Parathyroid adenoma (tissue), 2 donors: ENCODE measurements around the gene ABCD1.

Source experiments
- H2AFZ ChIP-seq: fragments of 300-600 bp; sonication (generic); one replicate; pipeline ENCODE4 v1.7.0; 2017; ENCODE audit warnings: antibody characterized with exemption, mild to moderate bottlenecking
- H3K27ac ChIP-seq: fragments of 300-600 bp; sonication (generic); one replicate; pipeline ENCODE4 v1.7.0; 2017
- H3K27me3 ChIP-seq: fragments of 300-600 bp; sonication (generic); one replicate; pipeline ENCODE4 v1.7.0; 2017; ENCODE audit warnings: low read length; ENCODE audit not compliant: control insufficient read depth, insufficient read depth
- H3K36me3 ChIP-seq: fragments of 300-600 bp; sonication (generic); one replicate; pipeline ENCODE4 v1.7.0; 2017; ENCODE audit warnings: low read length; ENCODE audit not compliant: control insufficient read depth, insufficient read depth
- H3K4me1 ChIP-seq: fragments of 300-600 bp; sonication (generic); one replicate; pipeline ENCODE4 v1.7.0; 2017; ENCODE audit warnings: control low read depth
- H3K4me2 ChIP-seq: fragments of 300-600 bp; sonication (generic); one replicate; pipeline ENCODE4 v1.7.0; 2017; ENCODE audit warnings: low read length
- H3K4me3 ChIP-seq: fragments of 300-600 bp; sonication (generic); one replicate; pipeline ENCODE4 v1.7.0; 2017; ENCODE audit warnings: low read depth, low read length
- H3K79me2 ChIP-seq: fragments of 300-600 bp; sonication (generic); one replicate; pipeline ENCODE4 v1.7.0; 2017; ENCODE audit warnings: control low read depth
- H3K9ac ChIP-seq: fragments of 300-600 bp; sonication (generic); one replicate; pipeline ENCODE4 v1.7.0; 2017; ENCODE audit warnings: mild to moderate bottlenecking
- H3K9me3 ChIP-seq: fragments of 300-600 bp; sonication (generic); one replicate; pipeline ENCODE4 v1.7.0; 2017; ENCODE audit warnings: low read length; ENCODE audit not compliant: control insufficient read depth
- TF ChIP-seq, protein P1 (sequence below): fragments of 300-600 bp; sonication (generic); IDR thresholded peaks from one replicate; pipeline ENCODE4 v1.7.0; 2017; ENCODE audit warnings: antibody characterized with exemption, mild to moderate bottlenecking
- donor health status: primary hyperparathyroidism.

ABCD1 gene

DNA sequence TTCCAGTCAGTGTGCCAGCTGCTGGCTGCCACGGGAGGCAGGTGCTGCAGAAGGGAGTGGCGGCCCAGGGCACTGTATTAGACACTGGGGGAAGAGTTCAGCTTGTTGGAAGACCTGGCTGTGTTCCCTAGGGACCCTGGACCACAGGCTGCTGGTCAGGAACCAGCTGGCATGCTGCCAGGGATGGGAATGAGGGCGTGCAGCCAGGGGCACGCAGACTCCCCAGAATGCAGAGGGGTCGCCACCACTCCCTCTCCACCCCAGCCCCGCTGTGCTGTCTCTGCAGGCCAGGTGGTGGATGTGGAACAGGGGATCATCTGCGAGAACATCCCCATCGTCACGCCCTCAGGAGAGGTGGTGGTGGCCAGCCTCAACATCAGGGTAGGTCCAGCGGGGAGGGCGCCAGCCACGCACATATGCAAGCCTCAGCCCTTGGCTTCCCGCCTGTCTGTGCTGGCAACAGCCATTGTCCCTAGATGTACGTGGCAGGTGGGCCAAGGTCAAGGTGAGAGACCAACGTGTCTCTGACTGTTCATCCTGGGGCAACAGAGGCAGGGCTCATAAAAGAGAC lies 12.3 kb downstream of the ABCD1 start:
- H3K4me3 ChIP-seq, result no peak overlapping the region
- TF ChIP-seq, protein P1, sequence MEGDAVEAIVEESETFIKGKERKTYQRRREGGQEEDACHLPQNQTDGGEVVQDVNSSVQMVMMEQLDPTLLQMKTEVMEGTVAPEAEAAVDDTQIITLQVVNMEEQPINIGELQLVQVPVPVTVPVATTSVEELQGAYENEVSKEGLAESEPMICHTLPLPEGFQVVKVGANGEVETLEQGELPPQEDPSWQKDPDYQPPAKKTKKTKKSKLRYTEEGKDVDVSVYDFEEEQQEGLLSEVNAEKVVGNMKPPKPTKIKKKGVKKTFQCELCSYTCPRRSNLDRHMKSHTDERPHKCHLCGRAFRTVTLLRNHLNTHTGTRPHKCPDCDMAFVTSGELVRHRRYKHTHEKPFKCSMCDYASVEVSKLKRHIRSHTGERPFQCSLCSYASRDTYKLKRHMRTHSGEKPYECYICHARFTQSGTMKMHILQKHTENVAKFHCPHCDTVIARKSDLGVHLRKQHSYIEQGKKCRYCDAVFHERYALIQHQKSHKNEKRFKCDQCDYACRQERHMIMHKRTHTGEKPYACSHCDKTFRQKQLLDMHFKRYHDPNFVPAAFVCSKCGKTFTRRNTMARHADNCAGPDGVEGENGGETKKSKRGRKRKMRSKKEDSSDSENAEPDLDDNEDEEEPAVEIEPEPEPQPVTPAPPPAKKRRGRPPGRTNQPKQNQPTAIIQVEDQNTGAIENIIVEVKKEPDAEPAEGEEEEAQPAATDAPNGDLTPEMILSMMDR, result no peak
- no peak overlapping the region for H3K9ac ChIP-seq
- H3K27ac ChIP-seq, result no peak overlapping the region
- no peak overlapping the region for H3K4me2 ChIP-seq
- no peaks in the 10 kb centered on the region for H3K4me1 ChIP-seq
- H3K27me3 ChIP-seq, result no peaks in the 10 kb centered on the region
- H3K9me3 ChIP-seq, result no peaks in the 10 kb centered on the region
- H3K36me3 ChIP-seq, result no peaks in the 10 kb centered on the region
- no peak overlapping the region for H2AFZ ChIP-seq
- no peaks in the 10 kb centered on the region for H3K79me2 ChIP-seq

- Histone ChIP-seq H3K36me3 (no peaks in the 10 kb centered on the region), H3K27me3 (no peaks in the 10 kb centered on the region), H3K9ac (no peak overlapping the region), H3K79me2 (no peaks in the 10 kb centered on the region), H2AFZ (no peak overlapping the region), H3K4me2 (no peak overlapping the region), H3K9me3 (no peaks in the 10 kb centered on the region), H3K4me1 (no peaks in the 10 kb centered on the region), H3K27ac (no peak overlapping the region), H3K4me3 (no peak overlapping the region)
- TF ChIP-seq, protein P1, result no peak
Observed at GRCh38 chrX:153738056-153738605, 13.5 kb downstream of the ABCD1 start.

- Histone ChIP-seq H3K27ac (no peak overlapping the region), H3K4me1 (no peaks in the 10 kb centered on the region), H3K36me3 (no peaks in the 10 kb centered on the region), H3K27me3 (no peaks in the 10 kb centered on the region), H2AFZ (no peak overlapping the region), H3K4me2 (no peak overlapping the region), H3K9ac (no peak overlapping the region), H3K4me3 (no peak overlapping the region), H3K9me3 (no peaks in the 10 kb centered on the region), H3K79me2 (no peaks in the 10 kb centered on the region)
- TF ChIP-seq, protein P1, result no peak
Observed at GRCh38 chrX:153739754-153740486, 15.3 kb downstream of the ABCD1 start.

- Histone ChIP-seq H3K79me2 (no peaks in the 10 kb centered on the region), H3K4me1 (no peaks in the 10 kb centered on the region), H3K9me3 (no peaks in the 10 kb centered on the region), H3K9ac (no peak overlapping the region), H3K36me3 (no peaks in the 10 kb centered on the region), H3K4me2 (no peak overlapping the region), H3K27ac (no peak overlapping the region), H3K4me3 (no peak overlapping the region), H2AFZ (no peak overlapping the region), H3K27me3 (no peaks in the 10 kb centered on the region)
- TF ChIP-seq, protein P1, result no peak
Observed at GRCh38 chrX:153740631-153741222, 16.1 kb downstream of the ABCD1 start.
